Caki2 (cell line): ENCODE results near the gene SPO11. TPM values are rescaled to one million over a fixed set of nuclear protein-coding genes. Genes with fewer than 3 reads are reported as not detected.
"Not testable (repeated sequence)": the region's sequence is repeated elsewhere in the genome, so short reads cannot be mapped to it uniquely, and the experiment has no call there.

Source experiments
- DNase-seq: peaks from one replicate; pipeline ENCODE4 v3.0.0-alpha.2; 2015; ENCODE audit warnings: low read depth
- in situ Hi-C: cut with HindIII; loops from 2 replicates; pipeline ENCODE4 v1.10.0; 2016; ENCODE audit warnings: low sequenced_read_pairs, low pct_unique_long_range_greater_than_20kb, mixed read lengths
- total RNA-seq: library from RNA; depleted of rRNA; stranded (reverse); fragments of >200 nt; shearing (Covaris generic); gene quantifications from 2 replicates; pipeline ENCODE4 v1.2.3, GENCODE V29; 2014; ENCODE audit warnings: low replicate concordance

SPO11 gene
- total RNA-seq, 1 experiment from 2014 or later, result not detected

DNA sequence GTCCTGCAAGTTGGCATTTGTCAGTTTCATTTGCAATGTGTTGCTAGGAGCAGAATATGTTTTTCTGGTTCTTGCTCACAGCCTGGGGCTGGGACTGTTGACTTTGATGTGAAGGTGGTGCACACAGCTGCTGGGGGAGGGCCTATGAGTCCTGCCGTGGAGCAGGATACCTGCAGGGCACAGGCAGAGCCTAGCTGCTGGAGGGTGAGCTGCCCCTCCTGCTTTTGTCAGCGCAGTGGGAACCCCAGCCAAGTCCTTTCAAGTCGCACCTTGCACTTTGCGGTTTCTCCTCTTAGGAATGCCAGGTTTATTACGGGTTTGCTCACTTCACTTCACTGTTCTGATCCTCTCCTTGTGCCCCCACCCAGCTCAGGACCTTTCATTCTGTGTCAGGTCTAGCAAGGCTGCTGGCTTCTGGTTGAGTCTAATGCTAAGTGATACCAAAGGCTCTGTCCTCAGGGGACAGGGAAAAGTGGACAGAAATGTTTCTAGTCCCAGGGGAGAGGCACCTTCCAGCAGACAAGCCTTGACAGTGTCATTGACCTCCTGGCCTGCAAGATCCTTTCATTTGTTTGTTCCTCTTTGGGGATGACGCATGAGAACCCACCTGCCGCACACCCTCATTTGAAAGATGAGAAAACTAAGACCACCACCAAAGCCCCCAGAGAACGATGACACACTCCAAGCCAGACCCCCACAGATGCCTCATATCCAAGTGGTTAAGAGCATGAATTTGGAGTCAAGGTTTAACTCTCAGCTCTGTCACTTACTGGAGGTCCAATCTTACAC is 2.7 kb upstream of the SPO11 start:
- in situ Hi-C loops, result no loop called here

DNA sequence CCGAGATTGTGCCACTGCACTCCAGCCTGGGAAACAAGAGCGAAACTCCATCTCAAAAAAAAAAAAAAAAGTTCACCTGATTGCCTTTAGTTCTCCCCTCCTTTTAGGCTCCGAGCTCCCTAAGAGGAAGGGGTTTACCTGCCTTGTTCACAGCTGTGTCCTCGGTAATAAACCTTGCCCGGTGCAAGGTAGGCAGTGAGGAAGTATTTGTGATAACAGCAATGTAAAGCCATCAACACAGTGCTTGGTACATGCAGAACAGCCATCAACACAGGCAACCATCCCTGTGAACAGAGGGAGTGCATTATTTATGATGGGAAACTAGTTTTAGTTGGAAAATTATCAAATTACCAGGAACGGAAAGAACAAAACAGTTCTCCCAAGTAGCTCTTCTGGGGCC is 1.8 kb upstream of the SPO11 start:
- in situ Hi-C loops, result no loop called here
- DNase-seq, result no peak

More for the DNA sequence above, 2.7 kb upstream of the SPO11 start:
- no peak for DNase-seq

DNA sequence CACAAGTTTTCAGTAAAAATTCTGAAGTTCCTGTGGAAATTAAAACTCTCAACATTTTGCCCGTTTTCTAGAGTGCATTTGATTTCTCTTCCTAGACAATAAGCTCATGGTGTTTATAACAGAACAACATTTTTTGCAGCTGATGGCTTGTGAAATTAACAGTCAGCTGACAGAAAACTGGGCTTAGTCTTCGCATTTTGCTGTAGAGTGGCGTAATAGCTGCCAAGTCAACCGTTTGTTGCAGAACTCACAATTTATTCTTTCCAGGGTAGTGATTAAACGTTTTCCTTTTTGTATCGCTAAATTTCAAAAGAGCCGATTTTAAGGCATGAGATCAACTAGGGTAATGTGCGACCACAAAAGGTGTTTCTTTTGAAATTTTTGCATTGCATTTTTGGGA is 1.4 kb downstream of the SPO11 start:
- no peak for DNase-seq
- in situ Hi-C loops, result no loop called here

DNA sequence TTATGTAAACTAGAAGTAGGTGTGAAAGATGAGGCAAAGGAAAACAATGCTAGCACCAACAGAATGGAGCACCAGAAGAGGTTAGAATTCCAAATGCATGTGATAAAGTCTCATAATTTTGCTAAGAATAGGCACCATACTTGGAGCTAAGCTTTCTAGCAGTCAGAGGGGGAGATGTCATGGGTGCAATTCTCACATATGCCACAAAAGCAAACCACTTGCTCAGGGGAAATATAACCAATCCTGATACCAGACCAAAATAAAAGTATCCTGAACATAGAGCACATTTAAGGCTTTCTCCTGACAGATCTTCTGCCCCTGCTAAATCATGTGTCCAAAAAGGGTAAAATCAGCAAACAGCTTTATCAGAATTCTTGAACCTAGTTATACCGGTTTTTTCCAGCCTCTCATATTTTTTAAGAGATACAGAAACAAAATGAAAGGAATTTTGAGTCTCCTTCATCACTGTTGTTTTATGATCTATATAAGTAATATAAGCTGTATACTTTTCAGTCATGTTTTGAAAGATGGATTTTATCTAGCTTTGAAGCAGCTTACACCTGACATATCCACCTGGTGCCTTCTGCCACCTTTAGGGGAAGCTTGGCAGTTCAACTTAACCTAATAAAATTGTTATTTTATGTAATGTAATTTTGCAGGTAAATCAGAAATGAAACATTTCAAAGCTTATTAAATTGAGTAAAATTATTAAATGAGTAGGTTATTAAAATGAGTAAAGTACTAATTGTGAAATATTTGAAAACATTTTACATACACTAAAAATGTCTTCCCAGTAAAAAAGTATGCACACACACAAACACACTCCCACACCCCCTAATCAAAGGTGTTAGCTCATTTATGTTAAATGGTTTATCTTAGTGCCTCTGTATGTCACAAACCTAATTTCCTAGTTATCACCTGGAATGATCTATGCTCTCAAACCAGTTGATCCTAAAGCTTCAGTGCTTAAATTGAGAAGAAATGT is 2.8 kb downstream of the SPO11 start:
- no peak for DNase-seq
- in situ Hi-C loops, result no loop called here

DNA sequence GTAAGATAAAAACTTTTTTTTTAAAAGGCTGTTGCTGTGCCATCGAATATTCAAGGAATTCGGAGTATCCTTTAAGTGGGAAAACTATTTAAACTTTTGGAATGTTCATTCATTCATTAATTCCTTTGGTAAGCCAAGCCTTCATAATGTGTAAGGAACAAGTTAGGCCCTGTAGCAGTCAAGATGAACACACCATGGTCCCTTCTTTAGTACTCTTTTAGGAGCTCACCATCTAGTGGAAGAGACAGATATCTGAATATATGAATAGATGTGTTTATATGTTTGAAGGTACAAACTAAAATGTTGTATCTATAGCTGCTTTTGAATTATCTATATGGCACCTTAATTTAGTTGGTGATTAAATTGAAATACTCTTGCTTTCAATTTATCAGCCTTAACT is 5.8 kb downstream of the SPO11 start:
- no peak for DNase-seq
- in situ Hi-C loops, result no loop called here

DNA sequence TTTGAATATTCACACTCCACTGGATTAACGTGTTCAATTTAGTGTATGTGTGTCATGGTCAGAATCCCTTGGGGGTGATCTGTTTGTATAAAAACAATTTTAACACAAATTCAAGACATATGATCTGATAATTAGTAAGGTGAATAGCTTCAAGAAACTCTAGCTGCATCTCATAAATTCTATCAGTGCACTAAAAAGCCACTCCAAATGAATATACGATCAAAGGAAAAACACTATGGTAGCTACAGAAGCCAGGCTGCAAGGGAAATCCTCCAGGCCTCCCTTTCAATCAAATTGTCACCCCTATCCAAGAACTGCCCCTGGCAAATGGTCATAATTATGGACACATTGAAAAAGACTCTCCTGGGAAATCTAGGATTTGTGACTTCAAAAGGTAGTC is 12.1 kb downstream of the SPO11 start:
- DNase-seq, result no peak
- in situ Hi-C loops, result no loop called here

DNA sequence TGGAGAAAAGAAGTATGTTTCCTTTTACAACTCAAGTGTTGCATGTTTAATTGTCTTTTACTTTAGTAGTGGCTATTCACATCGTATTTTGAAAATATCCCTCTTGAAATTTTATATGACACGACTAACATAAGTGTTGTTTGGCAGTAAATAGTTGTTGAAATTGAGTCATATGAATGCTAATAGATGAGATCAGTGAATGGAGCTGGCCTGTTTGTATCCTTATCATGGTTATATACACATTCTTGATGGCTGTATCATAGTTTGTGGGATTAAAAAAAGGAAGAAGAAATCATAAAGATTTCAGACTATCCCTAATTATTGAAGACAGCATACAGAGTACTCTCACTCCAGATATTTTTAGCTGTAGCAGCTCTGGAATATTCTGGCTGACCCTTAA is 13.2 kb downstream of the SPO11 start:
- in situ Hi-C loops, result no loop called here
- DNase-seq, result no peak

DNA sequence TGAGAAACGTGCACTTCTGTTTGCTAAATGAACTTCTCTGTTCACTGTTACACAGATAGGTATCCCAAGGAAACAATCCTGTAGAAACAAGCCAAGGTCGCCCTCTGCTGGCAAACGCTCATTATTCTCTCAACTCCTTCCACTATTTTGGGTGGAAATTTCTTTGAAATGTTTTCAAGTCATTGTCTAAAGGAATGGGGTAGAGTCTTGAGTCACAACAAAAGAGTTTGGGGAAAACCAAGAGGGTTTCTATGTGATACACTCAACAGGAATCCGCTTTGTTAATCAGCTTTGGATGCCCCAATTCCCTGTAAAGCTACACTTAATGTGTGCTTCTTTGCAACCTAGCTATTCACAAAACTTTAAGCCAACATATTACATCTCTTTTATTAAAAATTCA is 16.9 kb downstream of the SPO11 start:
- in situ Hi-C loops, result no loop called here
- peak; percentile 57 for DNase-seq

DNA sequence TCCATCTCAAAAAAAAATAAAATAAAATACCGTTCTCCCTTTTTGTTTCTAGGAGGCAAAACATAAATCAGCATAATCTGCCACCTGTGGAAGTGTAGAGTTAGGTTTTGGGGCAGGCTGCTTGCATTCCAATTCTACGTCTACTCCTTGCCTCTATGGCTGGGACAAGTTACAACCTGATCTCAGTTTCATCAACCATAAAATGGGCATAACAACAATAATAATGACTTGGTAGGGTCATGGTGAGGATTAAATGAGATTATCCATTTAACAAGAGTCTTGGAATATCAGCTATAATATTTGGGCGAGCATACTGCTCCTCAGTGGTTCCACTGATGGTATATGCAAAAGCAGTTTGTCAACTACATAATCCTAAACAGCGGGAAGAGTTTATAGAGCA is 17.8 kb downstream of the SPO11 start:
- in situ Hi-C loops, result no loop called here

DNA sequence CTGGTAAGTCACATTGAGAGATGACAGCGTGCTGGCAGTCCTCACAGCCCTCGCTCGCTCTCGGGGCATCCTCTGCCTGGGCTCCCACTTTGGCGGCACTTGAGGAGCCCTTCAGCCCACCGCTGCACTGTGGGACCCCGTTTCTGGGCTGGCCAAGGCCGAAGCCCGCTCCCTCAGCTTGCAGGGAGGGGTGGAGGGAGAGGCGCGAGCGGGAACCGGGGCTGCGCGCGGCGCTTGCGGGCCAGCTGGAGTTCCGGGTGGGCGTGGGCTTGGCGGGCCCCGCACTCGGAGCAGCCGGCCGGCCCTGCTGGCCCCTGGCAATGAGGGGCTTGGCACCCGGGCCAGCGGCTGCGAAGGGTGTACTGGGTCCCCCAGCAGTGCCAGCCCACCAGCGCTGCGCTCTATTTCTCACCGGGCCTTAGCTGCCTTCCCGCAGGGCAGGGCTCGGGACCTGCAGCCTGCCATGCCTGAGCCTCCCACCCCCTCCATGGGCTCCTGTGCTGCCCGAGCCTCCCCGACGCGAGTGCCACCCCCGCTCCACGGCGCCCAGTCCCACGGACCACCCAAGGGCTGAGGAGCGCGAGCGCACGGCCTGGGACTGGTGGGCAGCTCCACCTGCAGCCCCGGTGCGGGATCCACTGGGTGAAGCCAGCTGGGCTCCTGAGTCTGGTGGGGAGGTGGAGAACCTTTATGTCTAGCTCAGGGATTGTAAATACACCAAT is 18.8 kb downstream of the SPO11 start:
- in situ Hi-C loops, DNase-seq: not testable (repeated sequence)

More for the DNA sequence above, 17.8 kb downstream of the SPO11 start:
- DNase-seq, result no peak

DNA sequence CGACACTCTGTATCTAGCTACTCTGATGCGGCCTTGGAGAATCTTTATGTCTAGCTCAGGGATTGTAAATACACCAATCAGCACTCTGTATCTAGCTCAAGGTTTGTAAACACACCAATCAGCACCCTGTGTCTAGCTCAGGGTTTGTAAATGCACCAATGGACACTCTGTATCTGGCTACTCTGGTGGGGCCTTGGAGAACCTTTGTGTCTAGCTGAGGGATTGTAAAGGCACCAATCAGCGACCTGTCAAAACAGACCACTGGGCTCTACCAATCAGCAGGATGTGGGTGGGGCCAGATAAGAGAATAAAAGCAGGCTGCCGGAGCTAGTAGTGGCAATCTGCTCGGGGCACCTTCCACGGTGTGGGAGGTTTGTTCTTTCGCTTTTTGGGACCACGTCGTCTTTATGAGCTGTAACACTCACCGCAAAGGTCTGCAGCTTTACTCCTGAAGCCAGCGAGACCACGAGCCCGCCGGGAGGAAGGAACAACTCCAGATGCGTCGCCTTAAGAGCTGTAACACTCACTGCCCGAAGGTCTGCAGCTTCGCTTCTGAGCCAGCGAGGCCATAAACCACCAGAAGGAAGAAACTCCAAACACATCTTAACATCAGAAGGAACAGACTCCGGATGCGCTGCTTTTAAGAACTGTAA is 19.4 kb downstream of the SPO11 start:
- DNase-seq, result peak; percentile 13
- in situ Hi-C loops, result not testable (repeated sequence)

DNA sequence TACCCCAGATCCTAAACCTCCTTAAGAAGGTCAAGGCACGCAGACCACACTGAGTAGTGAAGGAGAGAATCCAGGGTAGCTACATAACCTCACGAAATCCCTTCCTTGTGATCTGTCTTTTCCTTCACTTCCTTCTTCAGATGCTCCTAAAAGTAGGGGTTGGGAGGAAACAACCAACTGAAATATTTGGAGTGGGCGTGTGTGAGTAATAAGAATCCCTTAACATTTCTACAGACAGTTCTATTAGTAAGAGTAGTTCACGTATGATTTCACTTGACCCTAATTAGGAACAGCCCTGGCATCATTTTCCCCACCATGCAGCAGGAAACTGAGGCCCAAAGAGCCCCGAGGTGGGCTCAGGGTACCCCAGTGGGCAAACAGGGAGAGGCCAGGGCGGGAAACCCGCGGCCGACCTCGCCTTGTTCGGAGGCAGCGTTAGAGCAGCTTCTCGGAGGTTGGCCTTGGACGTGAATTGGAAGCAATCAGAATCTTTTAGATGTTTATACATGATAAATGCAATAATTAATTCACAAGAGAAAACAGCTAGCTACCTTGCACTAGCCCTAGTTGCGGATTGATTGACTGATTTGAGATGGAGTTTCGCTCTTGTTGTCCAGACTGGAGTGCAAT is 20.6 kb downstream of the SPO11 start:
- DNase-seq, result no peak
- in situ Hi-C loops, result no loop called here

DNA sequence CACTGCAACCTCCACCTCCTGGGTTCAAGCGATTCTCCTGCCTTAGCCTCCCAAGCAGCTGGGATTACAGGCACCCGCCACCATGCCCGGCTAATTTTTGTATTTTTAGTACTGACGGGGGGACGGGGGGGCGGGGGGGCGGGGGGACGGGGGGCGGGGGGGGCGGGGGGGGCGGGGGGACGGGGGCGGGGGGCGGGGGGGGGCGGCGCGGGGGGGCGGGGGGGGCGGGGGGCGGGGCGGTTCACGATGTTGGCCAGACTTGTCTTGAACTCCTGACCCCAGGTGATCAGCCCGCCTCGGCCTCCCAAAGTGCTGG is 21.1 kb downstream of the SPO11 start:
- DNase-seq, in situ Hi-C loops: not testable (repeated sequence)

DNA sequence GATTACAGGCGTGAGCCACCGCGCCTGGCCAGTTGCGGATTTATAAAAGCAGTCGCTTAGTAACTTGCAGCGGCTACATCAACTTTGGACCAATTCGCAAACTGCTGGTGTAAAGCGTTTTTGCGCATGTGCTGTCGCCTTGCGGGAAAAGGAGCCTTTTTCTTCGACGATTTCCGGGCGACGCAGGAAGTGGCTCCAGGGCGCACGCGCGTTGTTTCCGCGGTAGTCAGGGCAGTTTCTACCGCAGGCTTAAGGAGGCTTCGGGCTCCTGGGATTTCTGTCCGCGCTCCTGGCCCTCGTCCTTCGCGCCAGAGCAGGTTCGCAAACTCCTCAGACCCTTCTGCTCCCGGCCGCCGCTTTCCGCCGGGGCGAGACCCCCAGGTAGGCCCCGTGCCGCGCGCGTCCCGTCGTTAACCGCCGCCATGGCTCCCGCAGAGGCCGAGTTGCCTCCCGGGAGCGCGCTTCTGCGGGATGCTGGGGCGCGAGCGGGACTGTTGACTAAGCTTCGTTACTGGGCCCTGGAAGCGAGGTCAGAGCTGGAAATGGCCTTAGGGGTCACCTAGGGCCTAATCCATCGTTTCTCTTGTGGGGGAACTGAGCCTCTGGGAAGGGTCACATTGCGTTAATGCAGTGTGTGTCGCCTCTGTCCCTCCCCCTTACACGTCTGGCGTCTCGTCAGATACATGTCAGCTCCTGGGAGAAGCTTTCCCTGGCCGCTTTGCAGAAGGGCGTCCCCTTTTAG is 21.6 kb downstream of the SPO11 start, which contains the start of gene RAE1:
RAE1 (plus strand) TSS at position 214 of the 742 bp plus-strand sequence. CDS start 2,784 bp downstream, outside the sequence.
- DNase-seq, result peak; percentile 88
- in situ Hi-C loops, result no loop called here

DNA sequence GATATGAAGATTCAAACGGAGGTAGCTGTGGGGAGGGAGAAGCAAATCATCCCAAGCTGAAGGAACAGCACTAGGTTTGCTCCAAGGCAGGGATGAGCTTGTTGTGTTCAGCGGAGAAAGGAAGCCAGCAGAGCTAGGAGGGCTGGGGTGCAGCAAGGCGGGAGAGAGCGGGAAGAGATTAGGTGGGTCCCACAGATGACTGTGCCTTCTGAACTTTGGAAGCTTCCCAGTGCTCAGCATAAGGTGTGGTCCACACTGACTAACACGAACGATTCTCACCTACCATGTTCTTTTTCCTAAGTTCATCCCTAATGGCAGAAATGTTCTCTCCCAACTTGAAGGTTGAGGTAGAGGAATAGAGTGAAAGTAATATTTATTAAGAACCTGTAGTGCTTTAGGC is 22.7 kb downstream of the SPO11 start:
- no peak for DNase-seq
- in situ Hi-C loops, result no loop called here

DNA sequence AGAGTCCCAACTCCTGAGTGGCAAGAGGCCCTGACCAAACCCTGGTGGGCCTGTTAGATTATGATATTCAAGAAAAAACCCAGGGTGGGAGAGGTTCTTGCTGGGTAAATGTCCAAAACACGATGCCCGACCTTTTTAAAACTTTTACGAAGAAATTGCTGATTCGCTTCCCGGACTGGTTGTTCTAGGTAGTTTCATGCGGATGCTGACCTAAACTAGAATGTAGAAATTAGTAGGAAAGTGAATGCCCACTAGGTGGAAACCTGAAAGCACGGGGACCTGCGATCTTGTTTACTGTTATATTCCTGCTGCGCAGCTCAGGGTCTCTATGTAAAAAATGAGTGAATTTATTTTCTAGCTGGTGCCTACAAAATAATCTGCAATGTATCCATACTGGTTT is 23.7 kb downstream of the SPO11 start:
- DNase-seq, result no peak
- in situ Hi-C loops, result no loop called here

DNA sequence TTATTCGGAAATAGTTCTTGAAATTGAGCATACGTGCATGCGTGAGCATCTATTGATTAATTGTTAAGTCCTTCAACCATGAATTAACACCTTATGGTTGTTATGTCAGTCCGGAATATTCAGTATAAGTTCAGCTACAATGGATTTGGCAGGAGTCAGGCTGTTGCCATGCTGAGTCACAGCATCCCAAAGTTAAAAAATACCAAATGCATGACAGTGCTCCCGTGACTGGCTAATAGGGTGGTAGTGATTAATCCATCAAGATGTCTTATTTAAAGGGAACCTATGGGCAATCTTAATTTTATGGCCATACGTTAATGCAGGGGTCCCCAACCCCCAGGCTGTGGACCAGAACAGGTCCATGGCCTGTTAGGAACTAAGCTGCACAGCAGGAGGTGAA is 31.9 kb downstream of the SPO11 start:
- in situ Hi-C loops, result no loop called here
- DNase-seq, result peak; percentile 21
